Endothelial cell of umbilical vein (primary cell): ENCODE results near the gene SBSN. TPM values are rescaled to one million over a fixed set of nuclear protein-coding genes. Genes with fewer than 3 reads are reported as not detected.

Experiments
- BruUV-seq: library from RNA; stranded (reverse); fragments of 400-500 nt; replicated peaks from 2 replicates; lab custom pipeline; 2021; lab: Mats Ljungman, UMichigan
- CTCF ChIA-PET: fragments of 300-600, 350-600 bp; sonication (Branson Sonifier 250); formaldehyde crosslinking; loops from one replicate; lab custom pipeline; 2021; ENCODE audit warnings: antibody characterized with exemption, inconsistent platforms; lab: Charles Lee
- POLR2A ChIA-PET: fragments of 300-600, 350-600 bp; sonication (Branson Sonifier 250); formaldehyde crosslinking; loops from one replicate; lab custom pipeline; 2021; ENCODE audit warnings: antibody characterized with exemption, inconsistent platforms; lab: Charles Lee
- DNase-seq: peaks from one replicate; pipeline ENCODE4 v3.0.0-alpha.2; 2011; ENCODE audit warnings: low read depth, low spot score
- FAIRE-seq: peaks from 2 replicates; lab custom pipeline; 2011; peaks lifted over from hg19 to GRCh38; lab: Jason Lieb, UNC
- H2AFZ ChIP-seq: 2 replicates; pipeline ENCODE4 v1.6.0; 2012; ENCODE audit warnings: low read depth, low read length, control low read depth, inconsistent platforms
- H3K27ac ChIP-seq: 2 replicates; pipeline ENCODE4 v1.5.1; 2011; ENCODE audit warnings: low read depth, mild to moderate bottlenecking, control low read depth, low read length, moderate library complexity; ENCODE audit not compliant: insufficient read depth
- H3K27me3 ChIP-seq, 2 experiments: 2 replicates each; pipeline versions ENCODE4 v1.6.0 to v1.6.1; 2011; ENCODE audit warnings: low read length in 2 of 2, mixed read lengths in 1 of 2; ENCODE audit not compliant: control insufficient read depth in 2 of 2, insufficient read depth in 2 of 2
- H3K36me3 ChIP-seq, 2 experiments: 2 replicates in 1 of 2; 3 replicates in 1 of 2; pipeline ENCODE4 v1.5.1; 2011; ENCODE audit warnings: low read length in 2 of 2, mild to moderate bottlenecking in 1 of 2, moderate library complexity in 1 of 2; ENCODE audit not compliant: control insufficient read depth in 2 of 2, insufficient read depth in 2 of 2; ENCODE audit errors: extremely low read depth in 1 of 2
- H3K4me1 ChIP-seq: 3 replicates; pipeline ENCODE4 v1.5.1; 2011; ENCODE audit warnings: mild to moderate bottlenecking, low read length; ENCODE audit not compliant: control insufficient read depth, insufficient read depth; ENCODE audit errors: extremely low read depth
- H3K4me2 ChIP-seq: 2 replicates; pipeline ENCODE4 v1.6.1; 2011; ENCODE audit warnings: low read length, control low read depth, mixed read lengths; ENCODE audit not compliant: insufficient read depth
- H3K4me3 ChIP-seq, 3 experiments: fragments of 200-600 bp in 1 of 3; sonication (generic), shearing (Covaris generic) in 1 of 3; replicated peaks in 1 of 3; 2 replicates each; pipeline ENCODE4 v1.5.1; 2011 to 2016; ENCODE audit warnings: control low read depth in 3 of 3, low read length in 3 of 3, mild to moderate bottlenecking in 2 of 3, inconsistent platforms in 1 of 3, low read depth in 1 of 3, moderate library complexity in 1 of 3; ENCODE audit not compliant: insufficient read depth in 1 of 3
- H3K79me2 ChIP-seq: 2 replicates; pipeline ENCODE4 v1.6.0; 2012; ENCODE audit warnings: low read length, inconsistent platforms; ENCODE audit not compliant: control insufficient read depth, insufficient read depth
- H3K9ac ChIP-seq: replicated peaks from 2 replicates; pipeline ENCODE3; 2011; ENCODE audit warnings: low read length, control low read depth; ENCODE audit not compliant: insufficient read depth; ENCODE audit errors: extremely low read depth
- H3K9me1 ChIP-seq: replicated peaks from 3 replicates; pipeline ENCODE4 v1.6.0; 2011; ENCODE audit warnings: mild to moderate bottlenecking, low read length; ENCODE audit not compliant: control insufficient read depth, insufficient read depth; ENCODE audit errors: extremely low read depth
- H3K9me3 ChIP-seq: replicated peaks from 2 replicates; pipeline ENCODE4 v1.5.1; 2012; ENCODE audit warnings: low read length, inconsistent platforms; ENCODE audit not compliant: control insufficient read depth, insufficient read depth
- H4K20me1 ChIP-seq: replicated peaks from 2 replicates; pipeline ENCODE3; 2011; ENCODE audit warnings: mild to moderate bottlenecking, low read length; ENCODE audit not compliant: control insufficient read depth, insufficient read depth; ENCODE audit errors: extremely low read depth
- CTCF ChIP-seq, 2 donors: IDR thresholded peaks; 1 replicate in 1 of 2; 2 replicates in 1 of 2; pipeline ENCODE4 v1.5.1; 2011; ENCODE audit warnings: low read length in 2 of 2, mild to moderate bottlenecking in 2 of 2, moderate library complexity in 2 of 2, control low read depth in 1 of 2, inconsistent platforms in 1 of 2, low read depth in 1 of 2; ENCODE audit not compliant: insufficient read depth in 1 of 2; ENCODE audit errors: extremely low read depth in 1 of 2
- EZH2 ChIP-seq: IDR thresholded peaks from 2 replicates; pipeline ENCODE4 v1.6.1; 2012; ENCODE audit warnings: borderline replicate concordance, low read depth, mild to moderate bottlenecking, moderate library complexity, low read length, inconsistent platforms; ENCODE audit not compliant: severe bottlenecking
- FOS ChIP-seq: IDR thresholded peaks from 2 replicates; pipeline ENCODE4 v1.6.1; 2011; ENCODE audit warnings: mild to moderate bottlenecking, low read length, moderate library complexity, borderline replicate concordance; ENCODE audit not compliant: insufficient read depth
- GATA2 ChIP-seq: IDR thresholded peaks from 2 replicates; pipeline ENCODE4 v1.7.0; 2011; ENCODE audit warnings: low read depth, mild to moderate bottlenecking, moderate library complexity, mixed read lengths, low read length; ENCODE audit not compliant: insufficient read length, insufficient read depth
- JUN ChIP-seq: IDR thresholded peaks from 2 replicates; pipeline ENCODE4 v1.6.1; 2011; ENCODE audit warnings: borderline replicate concordance, low read depth; ENCODE audit not compliant: insufficient read length, insufficient read depth
- MAX ChIP-seq: IDR thresholded peaks from 2 replicates; pipeline ENCODE4 v1.6.1; 2011; ENCODE audit not compliant: insufficient read depth, insufficient read length
- MYC ChIP-seq: IDR thresholded peaks from one replicate; pipeline ENCODE4 v1.6.1; 2011; ENCODE audit warnings: mild to moderate bottlenecking, low read depth, low read length
- POLR2A ChIP-seq: IDR thresholded peaks from 2 replicates; pipeline ENCODE4 v1.6.1; 2012; ENCODE audit warnings: low read depth, mild to moderate bottlenecking, control low read depth, low read length
- POLR2AphosphoS5 ChIP-seq: IDR thresholded peaks from 2 replicates; pipeline ENCODE4 v1.6.1; 2012; ENCODE audit warnings: low read depth, mild to moderate bottlenecking, control low read depth, low read length, moderate library complexity; ENCODE audit not compliant: insufficient read depth
- dilution Hi-C: fragments of 300-500 bp; cut with MboI; formaldehyde crosslinking; loops from one replicate; pipeline ENCODE4 v1.15.0; 2019; ENCODE audit warnings: low sequenced_read_pairs; ENCODE audit not compliant: extremely low pct_ligation_motif_present
- intact Hi-C: fragments of 100-400 bp; cut with micrococcal nuclease; formaldehyde crosslinking; loops from one replicate; pipeline ENCODE4 v1.10.0; 2022
- polyA plus RNA-seq, 4 experiments: library from polyadenylated mRNA; depleted of rRNA in 3 of 4; stranded (reverse) in 3 of 4; unstranded in 1 of 4; fragments of >200 nt; gene quantifications; 2 replicates each; pipeline versions ENCODE4 v1.2.1 to v1.2.3, GENCODE V29; 2011 to 2012; ENCODE audit warnings: missing spikeins in 1 of 4
- total RNA-seq: library from RNA; stranded (reverse); gene quantifications from 2 replicates; pipeline ENCODE4 v1.2.3, GENCODE V29; 2021

The SBSN gene
- total and polyA plus RNA-seq, 2 donors (not counting 3 experiments of a cell fraction or from before 2014, with no cell fraction given) = not detected

- DNase-seq = no peak
- CTCF ChIA-PET = interaction anchor here (1.1 to 4.0 kb wide), 8 partner anchors 10 to 179 kb away, joined by 3 to 28 read pairs (median 4); no protein-coding TSS in a partner anchor
These were observed 16.8 kb downstream of the SBSN start for GRCh38 chr19:35511337-35511736.

More at GRCh38 chr19:35511337-35511736, 16.8 kb downstream of the SBSN start:
- no peak overlapping the region for H3K4me3 ChIP-seq
- no peak overlapping the region for H3K4me2 ChIP-seq
- dilution Hi-C loops = no loop called here
- TF ChIP-seq EZH2 (no peak), POLR2AphosphoS5 (no peak), MYC (no peak), CTCF (IDR thresholded peaks at IDR 0.05; ENCODE audit: extremely low read depth in 1 of 2, insufficient read depth in 1 of 2, low read depth in 1 of 2, low read length in 2 of 2) (no peak), JUN (no peak), MAX (no peak), GATA2 (no peak), FOS (no peak), POLR2A (no peak)
- intact Hi-C loops = no loop called here
- H3K27ac ChIP-seq = no peak overlapping the region
- FAIRE-seq = no peak
- H3K36me3 ChIP-seq = no peaks in the 10 kb centered on the region
- no peaks in the 10 kb centered on the region for H3K9me1 ChIP-seq
- POLR2A ChIA-PET = no interaction called here
- no peaks in the 10 kb centered on the region for H4K20me1 ChIP-seq
- H3K4me1 ChIP-seq = no peaks in the 10 kb centered on the region
- H2AFZ ChIP-seq = no peak overlapping the region
- BruUV-seq = no TSS peak
- H3K9me3 ChIP-seq = no peaks in the 10 kb centered on the region
- peaks cover 33 to 40% of the 10 kb centered on the region in 2 experiments for H3K27me3 ChIP-seq
- H3K9ac ChIP-seq = no peak overlapping the region
- no peaks in the 10 kb centered on the region for H3K79me2 ChIP-seq
